ENCODE data around the gene DMD.

The DMD gene

GRCh38 chrX:31884535-31884934, 1326.8 kb downstream of the DMD start:
- TF ChIP-seq, protein P1, sequence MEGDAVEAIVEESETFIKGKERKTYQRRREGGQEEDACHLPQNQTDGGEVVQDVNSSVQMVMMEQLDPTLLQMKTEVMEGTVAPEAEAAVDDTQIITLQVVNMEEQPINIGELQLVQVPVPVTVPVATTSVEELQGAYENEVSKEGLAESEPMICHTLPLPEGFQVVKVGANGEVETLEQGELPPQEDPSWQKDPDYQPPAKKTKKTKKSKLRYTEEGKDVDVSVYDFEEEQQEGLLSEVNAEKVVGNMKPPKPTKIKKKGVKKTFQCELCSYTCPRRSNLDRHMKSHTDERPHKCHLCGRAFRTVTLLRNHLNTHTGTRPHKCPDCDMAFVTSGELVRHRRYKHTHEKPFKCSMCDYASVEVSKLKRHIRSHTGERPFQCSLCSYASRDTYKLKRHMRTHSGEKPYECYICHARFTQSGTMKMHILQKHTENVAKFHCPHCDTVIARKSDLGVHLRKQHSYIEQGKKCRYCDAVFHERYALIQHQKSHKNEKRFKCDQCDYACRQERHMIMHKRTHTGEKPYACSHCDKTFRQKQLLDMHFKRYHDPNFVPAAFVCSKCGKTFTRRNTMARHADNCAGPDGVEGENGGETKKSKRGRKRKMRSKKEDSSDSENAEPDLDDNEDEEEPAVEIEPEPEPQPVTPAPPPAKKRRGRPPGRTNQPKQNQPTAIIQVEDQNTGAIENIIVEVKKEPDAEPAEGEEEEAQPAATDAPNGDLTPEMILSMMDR (IDR thresholded peaks at IDR 0.05), result no peak
- no peak for DNase-seq (ENCODE audit: low spot score)

DNA sequence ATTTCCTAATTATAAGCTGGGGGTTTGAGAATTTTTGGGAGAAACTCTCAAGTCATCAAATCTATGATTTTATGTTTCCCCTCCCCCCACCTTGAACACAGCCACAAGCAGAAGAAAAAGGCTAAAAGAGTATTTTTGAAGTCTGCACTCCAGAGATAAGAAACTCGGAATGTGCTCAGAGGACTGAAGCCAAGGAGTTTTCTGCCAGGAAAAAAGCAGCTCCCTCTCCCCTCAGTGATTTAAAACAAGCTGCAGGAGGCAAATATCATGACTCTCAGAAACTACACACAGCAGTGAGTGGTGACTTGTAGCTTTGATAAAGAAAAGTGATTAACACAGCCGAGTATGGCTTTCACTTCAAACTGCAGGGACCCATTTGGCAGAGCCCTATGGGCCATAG, 1339.3 kb downstream of the DMD start:
- H3K4me3 ChIP-seq, result peak overlapping the region; percentile 13
- no peak for DNase-seq (ENCODE audit: low spot score)
- H3K27ac ChIP-seq, result no peak overlapping the region
- TF ChIP-seq, protein P1 (IDR thresholded peaks at IDR 0.05), result no peak

More at GRCh38 chrX:31884535-31884934, 1326.8 kb downstream of the DMD start:
- Histone ChIP-seq H3K27ac (no peak overlapping the region), H3K4me3 (no peak overlapping the region)

- Histone ChIP-seq H3K4me3 (no peak overlapping the region), H3K27ac (no peak overlapping the region)
- no peak for DNase-seq (ENCODE audit: low spot score)
- TF ChIP-seq, protein P1 (IDR thresholded peaks at IDR 0.05), result no peak
These were observed 1341.1 kb downstream of the DMD start for GRCh38 chrX:31870267-31870666.

GRCh38 chrX:31860686-31861085, 1350.7 kb downstream of the DMD start:
- no peak overlapping the region for H3K4me3 ChIP-seq
- no peak for DNase-seq (ENCODE audit: low spot score)
- TF ChIP-seq, protein P1 (IDR thresholded peaks at IDR 0.05), result no peak
- H3K27ac ChIP-seq, result no peak overlapping the region

DNA sequence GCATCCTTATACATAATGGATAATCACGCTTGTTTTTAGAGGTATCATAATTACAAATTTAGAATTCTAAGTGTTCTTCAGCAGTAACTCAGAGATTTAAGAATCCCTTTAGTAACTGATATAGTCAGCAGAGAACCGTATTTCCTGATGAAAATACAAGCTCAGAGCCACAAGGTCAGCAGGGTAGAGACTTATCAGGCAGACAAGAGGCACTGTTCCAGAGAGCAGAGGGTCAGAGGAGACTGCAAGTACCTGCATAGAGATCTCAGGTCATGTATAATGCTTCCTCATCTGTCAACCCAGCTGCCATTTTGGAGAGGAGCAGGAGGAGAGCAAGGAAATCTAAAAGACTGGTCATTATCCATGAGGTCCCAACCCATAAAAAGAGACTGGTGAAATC, 1352.4 kb downstream of the DMD start:
- Histone ChIP-seq H3K27ac (no peak overlapping the region), H3K4me3 (no peak overlapping the region)
- no peak for DNase-seq (ENCODE audit: low spot score)
- TF ChIP-seq, protein P1 (IDR thresholded peaks at IDR 0.05), result no peak

DNA sequence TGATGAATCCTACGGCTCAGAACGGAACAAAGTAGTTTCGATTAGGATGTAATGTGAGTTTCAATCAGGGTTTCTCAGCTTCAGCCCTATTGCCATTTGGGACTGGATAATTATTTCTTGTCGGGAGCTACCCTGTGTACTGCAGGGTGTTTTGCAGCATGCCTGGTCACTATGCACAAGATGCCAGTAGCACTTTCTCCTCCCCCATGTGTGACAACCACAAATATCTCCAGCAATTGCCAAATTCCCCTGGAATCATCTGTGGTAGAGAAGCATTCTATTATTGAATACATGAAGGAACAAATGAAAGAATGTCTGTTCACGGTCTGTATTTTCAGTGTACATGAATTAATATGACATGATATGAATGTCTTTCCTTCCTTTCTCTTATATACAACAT, 1356.6 kb downstream of the DMD start:
- DNase-seq (ENCODE audit: low spot score), result no peak
- Histone ChIP-seq H3K27ac (no peak overlapping the region), H3K4me3 (no peak overlapping the region)
- TF ChIP-seq, protein P1 (IDR thresholded peaks at IDR 0.05), result no peak

GRCh38 chrX:31851761-31852160, 1359.6 kb downstream of the DMD start:
- H3K27ac ChIP-seq, result no peak overlapping the region
- no peak overlapping the region for H3K4me3 ChIP-seq
- DNase-seq (ENCODE audit: low spot score), result no peak
- TF ChIP-seq, protein P1 (IDR thresholded peaks at IDR 0.05), result no peak
